K562 (cell line): Measurements from ENCODE around the gene ZFHX2. TPM values are rescaled to one million over a fixed set of nuclear protein-coding genes. Genes with fewer than 3 reads are reported as not detected.

ENCODE experiments used
- CLOCK ChIP-seq: fragments of 250-450 bp; sonication (Bioruptor Pico); IDR thresholded peaks from 2 replicates; pipeline ENCODE4 v1.4.0; 2020; ENCODE audit warnings: mild to moderate bottlenecking, moderate library complexity, borderline replicate concordance
- DPF2 ChIP-seq: fragments of 450-650 bp; IDR thresholded peaks from 2 replicates; pipeline ENCODE4 v1.6.1; 2016
- HBP1 ChIP-seq: fragments of 450-650 bp; formaldehyde crosslinking; IDR thresholded peaks from 2 replicates; pipeline ENCODE4 v1.4.0; 2022; ENCODE audit warnings: missing genetic modification characterization
- KDM5B ChIP-seq: fragments of 200-600 bp; sonication (generic); IDR thresholded peaks from 2 replicates; pipeline ENCODE4 v1.6.1; 2012; ENCODE audit warnings: low read depth, mild to moderate bottlenecking, moderate library complexity, low read length, control low read depth, inconsistent platforms; ENCODE audit not compliant: insufficient replicate concordance
- MNT ChIP-seq, 2 experiments: fragments of 450-650 bp; conservative IDR thresholded peaks; 2 replicates each; pipeline ENCODE4 v1.6.1; 2017; ENCODE audit warnings: mild to moderate bottlenecking in 2 of 2, moderate library complexity in 2 of 2
- MTA1 ChIP-seq: fragments of 450-650 bp; IDR thresholded peaks from 2 replicates; pipeline ENCODE4 v1.6.1; 2017; ENCODE audit warnings: borderline replicate concordance
- MTA2 ChIP-seq: fragments of 450-650 bp; IDR thresholded peaks from 2 replicates; pipeline ENCODE4 v1.6.1; 2016; ENCODE audit warnings: low read depth
- NFRKB ChIP-seq: fragments of 450-650 bp; IDR thresholded peaks from 2 replicates; pipeline ENCODE4 v1.6.1; 2016; ENCODE audit warnings: low read depth
- RBBP5 ChIP-seq: fragments of 200-600 bp; sonication (generic); IDR thresholded peaks from 2 replicates; pipeline ENCODE4 v1.6.1; 2012; ENCODE audit warnings: borderline replicate concordance, mild to moderate bottlenecking, low read length, control low read depth, inconsistent platforms; ENCODE audit not compliant: insufficient read depth, poor library complexity, severe bottlenecking
- THAP7 ChIP-seq: fragments of 250-450 bp; sonication (Bioruptor Pico); IDR thresholded peaks from 2 replicates; pipeline ENCODE4 v1.5.0; 2021
- ZNF263 ChIP-seq: sonication (generic); formaldehyde crosslinking; IDR thresholded peaks from 2 replicates; pipeline ENCODE4 v1.8.0; 2022; ENCODE audit warnings: mild to moderate bottlenecking, missing genetic modification reagents, borderline replicate concordance
- ZNF639 ChIP-seq, 2 experiments: fragments of 200-800 bp in 1 of 2; sonication (Bioruptor generic) in 1 of 2; sonication (generic) in 1 of 2; formaldehyde crosslinking in 1 of 2; IDR thresholded peaks in 1 of 2; conservative IDR thresholded peaks in 1 of 2; 2 replicates each; pipeline versions ENCODE4 v1.5.0 to v1.6.1; 2016 to 2020; ENCODE audit warnings: missing compliant biosample characterization in 1 of 2, missing genetic modification characterization in 1 of 2, missing genetic modification reagents in 1 of 2
- polyA plus RNA-seq, 8 experiments: library from polyadenylated mRNA; depleted of rRNA in 4 of 8; stranded (reverse) in 5 of 8; unstranded in 3 of 8; fragments of >200 nt; fragmentation: Nextera tagmentation in 2 of 8; fragmentation: Illumina TruSeq in 1 of 8; extraction: Ambion mirVana in 2 of 8; extraction: Trizol in 1 of 8; gene quantifications; 2 replicates each; pipeline versions ENCODE4 v1.2.1 to v1.2.3, GENCODE V29; 2011 to 2014; ENCODE audit warnings: inconsistent platforms in 1 of 8, missing spikeins in 1 of 8
- total RNA-seq, 7 experiments: library from RNA; depleted of rRNA in 6 of 7; stranded (reverse); fragments of >200 nt in 6 of 7; fragmentation: Illumina TruSeq in 2 of 7; extraction: Trizol in 2 of 7; gene quantifications; 2 replicates each; pipeline versions ENCODE4 v1.2.1 to v1.2.3, GENCODE V29; 2011 to 2021; ENCODE audit warnings: low replicate concordance in 1 of 7

ZFHX2 gene
- total and polyA plus RNA-seq, 9 of the 15 experiments (the other 6 are each of a cell fraction or from before 2014, with no cell fraction given): 0.06 to 0.11 (median 0.11) TPM; not detected in 4

- TF ChIP-seq KDM5B (peak; percentile 63), MTA2 (no peak; the same call in 1 of the 2 replicates), CLOCK (CRISPR knock-in tag) (no peak), MTA1 (0 out of 2 replicates have a peak, but pooled peaks have one; percentile 36), ZNF639 (CRISPR knock-in tag; conservative IDR thresholded peaks at IDR 0.05 in 1 of 2, IDR thresholded peaks at IDR 0.05 in 1 of 2) (peak in 1 of 2 experiments; percentile 27; a peak in 1 of 4 replicates), RBBP5 (peak; percentile 16), NFRKB (no peak), THAP7 (CRISPR knock-in tag) (no peak), MNT (conservative IDR thresholded peaks at IDR 0.05) (peak in 1 of 2 experiments; percentile 52; a peak in 1 of 4 replicates), DPF2 (no peak), ZNF263 (peak; percentile 64; the same call in 1 of the 2 replicates), HBP1 (CRISPR knock-in tag) (peak; percentile 54; the same call in 1 of the 2 replicates)
Measured at GRCh38 chr14:23567186-23568020, 15.8 kb upstream of the ZFHX2 start, which contains the start of gene AP1G2 (continued).
